Omental fat pad (tissue), 4 donors: ENCODE measurements around the gene KLHL17. TPM values are rescaled to one million over a fixed set of nuclear protein-coding genes. Genes with fewer than 3 reads are reported as not detected.
"Not testable (repeated sequence)": the region's sequence is repeated elsewhere in the genome, so short reads cannot be mapped to it uniquely, and the experiment has no call there.

Experiments used
- ATAC-seq: fragments of 150-250 bp; one replicate; pipeline ENCODE4 v1.9.1; 2016; ENCODE audit warnings: mild to moderate bottlenecking, moderate library complexity; ENCODE audit not compliant: low FRiP score
- DNase-seq: peaks from one replicate; pipeline ENCODE4 v3.0.0-alpha.2; 2019; ENCODE audit warnings: low spot score
- total RNA-seq, 4 donors: library from RNA; depleted of rRNA; stranded (reverse); fragments of >200 nt; gene quantifications; one replicate each; pipeline ENCODE4 v1.1.0, GENCODE V29; 2016
- TF ChIP-seq, protein P1 (sequence below), 3 donors: fragments of 450-650 bp; IDR thresholded peaks; one replicate each; pipeline ENCODE4 v1.5.1; 2016 to 2017; ENCODE audit warnings: antibody characterized with exemption in 3 of 3, mild to moderate bottlenecking in 3 of 3, moderate library complexity in 2 of 3

Gene KLHL17
- total RNA-seq, 4 donors from 2014 or later, result 3.4 to 6.8 (median 6.2) TPM

DNA sequence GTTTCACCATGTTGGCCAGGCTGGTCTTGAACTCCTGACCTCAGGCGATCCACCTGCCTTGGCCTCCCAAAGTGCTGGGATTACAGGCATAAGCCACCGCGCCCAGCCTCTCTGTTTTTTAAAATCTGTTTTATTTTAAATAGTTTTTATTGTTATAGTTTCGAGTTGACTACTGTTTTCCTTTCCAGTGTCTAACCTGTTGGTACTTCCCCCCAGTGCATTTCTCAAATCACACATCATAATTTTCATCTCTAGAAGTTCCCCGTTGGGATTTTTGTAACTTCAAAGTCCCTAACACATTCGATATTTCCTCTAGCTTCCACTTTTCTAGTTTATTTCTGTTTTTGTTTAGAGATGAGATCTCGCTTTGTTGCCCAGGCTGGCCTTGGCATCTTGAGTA, 32.0 kb downstream of the KLHL17 start:
- DNase-seq (no peak), ATAC-seq (no peak)
- TF ChIP-seq, protein P1, sequence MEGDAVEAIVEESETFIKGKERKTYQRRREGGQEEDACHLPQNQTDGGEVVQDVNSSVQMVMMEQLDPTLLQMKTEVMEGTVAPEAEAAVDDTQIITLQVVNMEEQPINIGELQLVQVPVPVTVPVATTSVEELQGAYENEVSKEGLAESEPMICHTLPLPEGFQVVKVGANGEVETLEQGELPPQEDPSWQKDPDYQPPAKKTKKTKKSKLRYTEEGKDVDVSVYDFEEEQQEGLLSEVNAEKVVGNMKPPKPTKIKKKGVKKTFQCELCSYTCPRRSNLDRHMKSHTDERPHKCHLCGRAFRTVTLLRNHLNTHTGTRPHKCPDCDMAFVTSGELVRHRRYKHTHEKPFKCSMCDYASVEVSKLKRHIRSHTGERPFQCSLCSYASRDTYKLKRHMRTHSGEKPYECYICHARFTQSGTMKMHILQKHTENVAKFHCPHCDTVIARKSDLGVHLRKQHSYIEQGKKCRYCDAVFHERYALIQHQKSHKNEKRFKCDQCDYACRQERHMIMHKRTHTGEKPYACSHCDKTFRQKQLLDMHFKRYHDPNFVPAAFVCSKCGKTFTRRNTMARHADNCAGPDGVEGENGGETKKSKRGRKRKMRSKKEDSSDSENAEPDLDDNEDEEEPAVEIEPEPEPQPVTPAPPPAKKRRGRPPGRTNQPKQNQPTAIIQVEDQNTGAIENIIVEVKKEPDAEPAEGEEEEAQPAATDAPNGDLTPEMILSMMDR (IDR thresholded peaks at IDR 0.05), result no peak

- TF ChIP-seq, protein P1 (IDR thresholded peaks at IDR 0.05), result no peak
- no peak for ATAC-seq
- DNase-seq, result no peak
Measured at GRCh38 chr1:993379-993995, 33.1 kb downstream of the KLHL17 start.

DNA sequence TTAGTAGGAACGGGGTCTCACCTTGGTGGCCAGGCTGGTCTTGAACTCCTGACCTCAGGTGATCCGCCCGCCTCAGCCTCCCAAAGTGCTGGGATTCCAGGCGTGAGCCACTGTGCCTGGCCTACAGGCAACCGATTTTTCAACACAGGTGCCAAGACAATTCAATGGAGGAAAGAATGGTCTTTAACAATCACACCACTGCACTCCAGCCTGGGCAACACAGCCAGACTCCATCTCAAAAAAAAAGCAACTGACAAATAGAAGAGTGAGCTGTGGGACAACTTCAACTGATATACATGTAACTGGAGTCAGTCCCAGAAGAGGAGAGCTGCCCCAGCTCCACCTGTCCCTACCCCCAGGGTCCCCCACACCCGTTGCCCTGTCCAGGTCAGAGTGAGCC, 34.2 kb downstream of the KLHL17 start:
- DNase-seq, result not testable (repeated sequence)

DNA sequence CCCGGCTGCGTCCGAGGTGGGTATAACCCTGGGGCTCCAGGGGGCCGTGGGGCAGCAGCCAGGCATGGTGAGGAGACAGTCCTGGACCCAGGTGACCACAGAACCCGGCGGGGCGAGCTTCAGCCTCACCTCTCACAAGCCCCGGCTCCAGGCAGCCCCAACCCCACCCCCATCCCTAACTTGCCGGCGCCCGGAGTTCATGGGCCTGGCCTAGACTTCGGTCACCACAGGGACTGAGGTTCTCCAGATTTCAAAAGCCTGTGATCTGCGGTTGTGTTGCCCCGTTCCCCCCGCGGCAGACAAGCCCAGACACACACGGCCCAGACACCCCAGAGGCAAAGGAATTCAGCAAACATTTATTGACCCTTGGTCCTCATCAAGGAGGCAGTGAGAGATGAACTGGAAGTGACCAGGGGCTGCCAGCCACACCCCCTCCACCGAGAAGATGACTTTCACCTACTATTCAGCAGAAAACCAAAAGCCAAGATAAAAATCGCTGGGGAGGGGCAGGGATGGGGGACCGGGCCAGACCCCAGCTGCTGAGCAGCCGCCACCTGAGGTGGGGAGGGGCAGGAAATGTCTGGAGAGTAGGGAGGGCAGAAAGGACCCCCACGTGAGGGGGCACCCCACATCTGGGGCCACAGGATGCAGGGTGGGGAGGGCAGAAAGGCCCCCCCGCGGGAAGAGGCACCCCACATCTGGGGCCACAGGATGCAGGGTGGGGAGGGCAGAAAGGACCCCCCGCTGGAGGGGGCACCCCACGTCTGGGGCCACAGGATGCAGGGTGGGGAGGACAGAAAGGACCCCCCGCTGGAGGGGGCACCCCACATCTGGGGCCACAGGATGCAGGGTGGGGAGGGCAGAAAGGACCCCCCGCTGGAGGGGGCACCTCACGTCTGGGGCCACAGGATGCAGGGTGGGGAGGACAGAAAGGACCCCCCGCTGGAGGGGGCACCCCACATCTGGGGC, 35.6 kb downstream of the KLHL17 start:
- DNase-seq, result no peak
- TF ChIP-seq, protein P1 (IDR thresholded peaks at IDR 0.05), result no peak

More for the DNA sequence above, 34.2 kb downstream of the KLHL17 start:
- not testable (repeated sequence) for ATAC-seq

DNA sequence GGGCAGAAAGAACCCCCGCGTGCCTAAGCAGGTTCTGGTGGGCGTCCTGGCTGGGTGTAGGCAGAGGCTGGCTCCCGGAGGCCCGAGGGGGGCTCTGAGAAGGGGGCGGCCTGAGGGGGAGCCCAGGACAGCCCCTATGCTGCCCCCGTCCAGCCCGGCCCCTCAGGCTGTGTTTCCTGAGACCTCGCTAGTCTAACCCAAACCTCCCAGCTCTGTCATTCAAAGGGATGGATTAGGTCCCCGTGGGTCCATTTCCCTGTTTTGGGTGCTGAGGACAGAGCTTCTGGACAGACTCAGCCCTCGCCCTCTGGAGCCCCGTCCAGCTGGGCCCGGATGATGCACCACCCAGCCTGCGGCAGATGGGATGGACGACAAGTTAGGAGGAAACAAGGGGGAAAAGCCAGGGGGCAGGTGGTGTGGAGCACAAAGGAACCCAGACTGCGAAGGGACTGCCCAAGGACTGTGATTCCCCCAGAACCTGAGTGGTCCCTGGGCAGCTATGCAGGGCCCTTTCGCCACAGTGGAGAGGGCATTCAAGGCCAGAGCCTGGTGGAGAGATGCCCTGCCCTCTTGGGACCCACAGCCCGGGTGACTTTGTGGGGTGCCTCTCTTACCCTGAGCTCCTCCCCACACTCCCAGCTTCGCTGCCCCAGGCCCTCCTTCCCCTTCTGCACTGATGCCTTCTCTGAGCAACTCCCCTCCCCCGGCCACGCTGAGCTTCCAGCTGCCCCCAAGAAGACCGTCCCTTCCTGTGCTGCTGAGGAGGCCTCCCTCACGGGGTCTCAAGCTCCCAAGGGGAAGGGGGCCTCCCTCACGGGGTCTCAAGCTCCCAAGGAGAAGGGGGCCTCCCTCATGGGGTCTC, 36.7 kb downstream of the KLHL17 start:
- ATAC-seq (no peak), DNase-seq (no peak)
- TF ChIP-seq, protein P1 (IDR thresholded peaks at IDR 0.05), result no peak

More for the DNA sequence above, 35.6 kb downstream of the KLHL17 start:
- ATAC-seq, result no peak

DNA sequence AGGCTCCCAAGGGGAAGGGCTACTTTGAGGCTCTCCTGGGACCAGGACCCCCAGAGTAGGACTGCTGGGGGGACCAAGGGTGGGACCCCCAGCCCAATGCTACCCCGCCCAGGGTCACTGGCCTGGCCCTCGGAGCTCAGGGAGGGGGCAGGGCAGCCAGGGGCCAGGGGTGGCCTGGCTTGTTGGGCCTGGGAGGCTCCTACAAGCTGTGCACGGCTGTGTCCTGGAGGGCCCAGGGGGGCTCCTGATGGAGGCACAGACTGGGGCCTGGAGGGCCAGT, 37.3 kb downstream of the KLHL17 start:
- ATAC-seq, result no peak
- no peak for DNase-seq
- TF ChIP-seq, protein P1 (IDR thresholded peaks at IDR 0.05), result no peak
